KMS-11 (cell line): Measurements from ENCODE around the gene NIPSNAP3A.

Experiments
- H2AFZ ChIP-seq: fragments of 200-600 bp; sonication (generic); 2 replicates; pipeline ENCODE4 v1.6.1; 2016; ENCODE audit warnings: antibody characterized with exemption, mixed run types, low read depth
- H3K27ac ChIP-seq: fragments of 200-600 bp; sonication (generic); 2 replicates; pipeline ENCODE4 v1.6.1; 2016; ENCODE audit warnings: mild to moderate bottlenecking, mixed run types
- H3K27me3 ChIP-seq: fragments of 200-600 bp; sonication (generic); 2 replicates; pipeline ENCODE4 v1.6.1; 2017; ENCODE audit warnings: mild to moderate bottlenecking, low read depth, mixed run types, moderate library complexity; ENCODE audit not compliant: insufficient read depth
- H3K36me3 ChIP-seq: fragments of 200-600 bp; sonication (generic); 2 replicates; pipeline ENCODE4 v1.6.1; 2017; ENCODE audit warnings: mild to moderate bottlenecking, mixed run types; ENCODE audit not compliant: insufficient read depth
- H3K4me1 ChIP-seq: fragments of 200-600 bp; sonication (generic); 2 replicates; pipeline ENCODE4 v1.6.1; 2016; ENCODE audit warnings: mild to moderate bottlenecking, low read depth, mixed run types; ENCODE audit not compliant: poor library complexity, severe bottlenecking
- H3K4me2 ChIP-seq: fragments of 200-600 bp; sonication (generic); 2 replicates; pipeline ENCODE4 v1.7.0; 2016; ENCODE audit warnings: mild to moderate bottlenecking, mixed run types
- H3K4me3 ChIP-seq: fragments of 200-600 bp; sonication (generic); IDR thresholded peaks from 2 replicates; pipeline ENCODE4 v1.6.1; 2017; ENCODE audit warnings: low read depth, low read length, mixed read lengths; ENCODE audit not compliant: insufficient read depth
- H3K79me2 ChIP-seq: fragments of 200-600 bp; sonication (generic); 2 replicates; pipeline ENCODE4 v1.6.1; 2016; ENCODE audit warnings: low read depth, mixed run types; ENCODE audit not compliant: insufficient read depth
- H3K9ac ChIP-seq: fragments of 200-600 bp; sonication (generic); 2 replicates; pipeline ENCODE4 v1.6.1; 2016; ENCODE audit warnings: mild to moderate bottlenecking, mixed run types
- H4K20me1 ChIP-seq: fragments of 200-600 bp; sonication (generic); 2 replicates; pipeline ENCODE4 v1.6.1; 2016; ENCODE audit warnings: mild to moderate bottlenecking, mixed run types; ENCODE audit not compliant: insufficient read depth
- TF ChIP-seq, protein P1 (sequence below): fragments of 200-600 bp; sonication (generic); conservative IDR thresholded peaks from 2 replicates; pipeline ENCODE4 v1.6.1; 2017; ENCODE audit warnings: low read depth, mild to moderate bottlenecking, antibody characterized with exemption, low read length, moderate library complexity, mixed read lengths

Gene NIPSNAP3A

DNA sequence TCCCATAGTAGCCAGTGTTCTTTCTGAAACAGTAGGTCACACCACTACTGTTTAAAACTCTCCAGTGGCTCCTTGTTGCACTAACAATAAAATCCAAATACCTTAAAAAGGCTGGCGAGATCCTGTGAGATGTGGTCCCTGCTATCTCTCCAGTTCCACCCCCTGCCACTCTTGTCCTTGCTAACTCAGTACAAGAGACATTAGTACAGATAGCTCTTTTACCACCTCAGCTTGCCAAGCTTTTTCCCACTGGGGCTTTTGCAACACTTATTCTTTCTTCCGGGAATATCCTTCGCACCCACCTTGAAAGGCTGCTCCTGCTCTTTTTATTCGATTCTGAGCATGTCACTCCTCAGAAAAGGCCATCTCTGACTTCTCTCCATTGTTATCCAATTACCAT lies 31.3 kb downstream of the NIPSNAP3A start:
- Histone ChIP-seq H3K27me3 (no peaks in the 10 kb centered on the region), H3K79me2 (no peaks in the 10 kb centered on the region), H3K9ac (no peak overlapping the region), H3K36me3 (no peaks in the 10 kb centered on the region), H3K4me1 (peaks cover 30% of the 10 kb centered on the region), H3K4me2 (no peak overlapping the region), H4K20me1 (no peaks in the 10 kb centered on the region), H3K4me3 (no peak overlapping the region), H3K27ac (no peak overlapping the region), H2AFZ (no peak overlapping the region)
- TF ChIP-seq, protein P1, sequence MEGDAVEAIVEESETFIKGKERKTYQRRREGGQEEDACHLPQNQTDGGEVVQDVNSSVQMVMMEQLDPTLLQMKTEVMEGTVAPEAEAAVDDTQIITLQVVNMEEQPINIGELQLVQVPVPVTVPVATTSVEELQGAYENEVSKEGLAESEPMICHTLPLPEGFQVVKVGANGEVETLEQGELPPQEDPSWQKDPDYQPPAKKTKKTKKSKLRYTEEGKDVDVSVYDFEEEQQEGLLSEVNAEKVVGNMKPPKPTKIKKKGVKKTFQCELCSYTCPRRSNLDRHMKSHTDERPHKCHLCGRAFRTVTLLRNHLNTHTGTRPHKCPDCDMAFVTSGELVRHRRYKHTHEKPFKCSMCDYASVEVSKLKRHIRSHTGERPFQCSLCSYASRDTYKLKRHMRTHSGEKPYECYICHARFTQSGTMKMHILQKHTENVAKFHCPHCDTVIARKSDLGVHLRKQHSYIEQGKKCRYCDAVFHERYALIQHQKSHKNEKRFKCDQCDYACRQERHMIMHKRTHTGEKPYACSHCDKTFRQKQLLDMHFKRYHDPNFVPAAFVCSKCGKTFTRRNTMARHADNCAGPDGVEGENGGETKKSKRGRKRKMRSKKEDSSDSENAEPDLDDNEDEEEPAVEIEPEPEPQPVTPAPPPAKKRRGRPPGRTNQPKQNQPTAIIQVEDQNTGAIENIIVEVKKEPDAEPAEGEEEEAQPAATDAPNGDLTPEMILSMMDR = no peak

DNA sequence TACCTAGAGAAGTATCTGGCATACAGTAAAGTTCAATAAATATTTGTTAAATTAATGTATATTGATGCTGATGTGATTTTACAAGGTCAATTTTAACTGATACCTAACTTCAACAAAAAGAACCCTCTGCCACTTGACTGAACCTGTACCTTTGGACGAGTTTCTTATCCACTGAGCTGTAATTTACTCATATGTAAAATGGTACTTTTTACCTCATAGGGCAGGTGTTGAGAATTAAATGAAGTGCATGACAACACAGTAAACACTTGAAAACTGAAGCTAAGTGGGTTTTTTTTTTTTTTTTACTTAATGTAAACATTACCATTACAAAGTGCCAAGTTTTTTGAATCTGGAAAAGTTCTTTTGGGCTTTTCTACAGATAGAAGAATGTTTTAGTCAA lies 31.9 kb downstream of the NIPSNAP3A start:
- Histone ChIP-seq H3K4me3 (no peak overlapping the region), H3K27ac (no peak overlapping the region), H3K4me1 (peaks cover 25% of the 10 kb centered on the region), H3K36me3 (no peaks in the 10 kb centered on the region), H3K9ac (no peak overlapping the region), H3K79me2 (no peaks in the 10 kb centered on the region), H2AFZ (no peak overlapping the region), H3K27me3 (no peaks in the 10 kb centered on the region), H4K20me1 (no peaks in the 10 kb centered on the region), H3K4me2 (no peak overlapping the region)
- TF ChIP-seq, protein P1 = no peak

DNA sequence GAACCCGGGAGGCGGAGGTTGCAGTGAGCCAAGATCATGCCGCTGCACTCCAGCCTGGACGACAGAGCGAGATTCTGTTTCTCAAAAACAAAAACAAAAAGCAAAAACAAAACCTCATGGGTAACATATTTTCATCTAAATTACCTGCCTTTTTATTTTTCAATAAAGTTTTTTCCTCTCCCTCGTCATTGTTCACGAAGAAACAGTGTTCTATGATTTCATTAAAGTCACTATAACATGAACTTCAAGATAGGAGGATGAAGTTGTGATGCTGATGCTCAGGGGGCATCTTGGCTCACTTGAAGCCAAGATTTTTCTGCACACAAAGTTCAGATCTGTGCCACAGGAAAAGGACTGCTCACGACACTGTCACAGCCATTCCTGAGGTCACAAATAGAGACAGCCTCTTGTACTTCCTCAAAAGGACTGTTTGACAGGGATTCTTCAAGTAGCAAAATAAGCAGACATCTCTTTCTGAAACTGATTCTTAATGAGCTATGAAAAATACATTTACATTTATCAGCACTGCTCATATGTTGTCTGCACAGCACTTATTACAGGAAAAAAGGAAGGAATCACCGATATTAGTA lies 32.6 kb downstream of the NIPSNAP3A start:
- Histone ChIP-seq H3K79me2 (no peaks in the 10 kb centered on the region), H3K27ac (no peak overlapping the region), H2AFZ (no peak overlapping the region), H3K9ac (no peak overlapping the region), H3K4me1 (peaks cover 18% of the 10 kb centered on the region), H3K36me3 (no peaks in the 10 kb centered on the region; the same call in 1 of the 2 replicates), H3K4me2 (no peak overlapping the region), H4K20me1 (no peaks in the 10 kb centered on the region), H3K4me3 (no peak overlapping the region), H3K27me3 (no peaks in the 10 kb centered on the region)
- TF ChIP-seq, protein P1 = no peak

DNA sequence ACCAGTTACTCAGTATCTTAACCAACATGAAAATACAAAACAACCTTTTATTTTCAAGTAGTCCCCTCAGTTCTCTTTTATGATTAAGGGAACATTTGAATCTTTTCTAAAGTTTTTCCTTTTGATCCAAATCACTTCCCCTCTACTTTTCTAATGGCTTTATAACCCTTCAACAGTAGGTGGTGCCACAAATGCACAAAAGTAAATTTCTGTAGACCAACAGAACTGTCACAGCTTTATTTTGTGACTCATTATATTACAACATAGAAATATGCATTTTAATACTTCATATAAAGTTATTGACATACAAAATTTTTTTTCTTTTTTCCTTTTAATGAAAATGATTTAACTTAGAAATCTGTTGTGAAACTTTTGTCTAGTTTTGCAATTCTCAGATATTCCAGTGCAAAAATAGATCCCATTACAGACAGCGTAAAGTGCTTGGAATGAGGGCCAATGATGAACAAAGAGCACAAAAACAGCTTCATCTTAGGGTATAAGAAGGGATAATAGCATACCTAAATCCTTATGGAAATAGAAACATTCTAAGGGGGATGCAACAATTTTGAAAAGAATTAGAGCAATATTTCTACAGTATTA lies 33.4 kb downstream of the NIPSNAP3A start:
- TF ChIP-seq, protein P1 = peak; percentile 30; the same call in 1 of the 2 replicates
- no peak overlapping the region for H2AFZ ChIP-seq

More for the DNA sequence above, 33.4 kb downstream of the NIPSNAP3A start:
- Histone ChIP-seq H3K27me3 (no peaks in the 10 kb centered on the region), H3K36me3 (no peaks in the 10 kb centered on the region; the same call in 1 of the 2 replicates), H3K79me2 (no peaks in the 10 kb centered on the region), H3K27ac (no peak overlapping the region), H3K4me3 (no peak overlapping the region), H3K9ac (no peak overlapping the region), H4K20me1 (no peaks in the 10 kb centered on the region), H3K4me1 (peaks cover 9% of the 10 kb centered on the region), H3K4me2 (no peak overlapping the region)
